BJ (cell line): ENCODE results near the gene KCNAB1. TPM values are rescaled to one million over a fixed set of nuclear protein-coding genes. Genes with fewer than 3 reads are reported as not detected.

Experiments used
- CTCF ChIA-PET: fragments of 350-600 bp; formaldehyde crosslinking; extraction: SDS; loops from one replicate; lab custom pipeline; 2021; ENCODE audit warnings: antibody characterized with exemption, inconsistent platforms; lab: Yijun Ruan, JAX
- POLR2A ChIA-PET: fragments of 300-600 bp; sonication (Branson Sonifier 250); formaldehyde crosslinking; extraction: SDS; loops from one replicate; lab custom pipeline; 2021; ENCODE audit warnings: antibody characterized with exemption; lab: Charles Lee
- DNase-seq: peaks from one replicate; pipeline ENCODE4 v3.0.0-alpha.2; 2011; ENCODE audit warnings: low read depth
- H3K27me3 ChIP-seq: 2 replicates; pipeline ENCODE4 v1.6.0; 2011; ENCODE audit warnings: low read length; ENCODE audit not compliant: control insufficient read depth, insufficient read depth
- H3K36me3 ChIP-seq: 2 replicates; pipeline ENCODE4 v1.5.1; 2011; ENCODE audit warnings: low read length; ENCODE audit not compliant: control insufficient read depth, insufficient read depth
- H3K4me3 ChIP-seq: 2 replicates; pipeline ENCODE4 v1.5.1; 2011; ENCODE audit warnings: low read depth, mild to moderate bottlenecking, control low read depth, low read length
- CTCF ChIP-seq: IDR thresholded peaks from 2 replicates; pipeline ENCODE4 v1.5.1; 2011; ENCODE audit warnings: low read depth, mild to moderate bottlenecking, control low read depth, inconsistent platforms, low read length, moderate library complexity; ENCODE audit not compliant: insufficient read depth
- polyA plus RNA-seq: library from polyadenylated mRNA; depleted of rRNA; stranded (reverse); fragments of >200 nt; gene quantifications from 2 replicates; pipeline ENCODE4 v1.2.3, GENCODE V29; 2011

Gene KCNAB1
- polyA plus RNA-seq, 1 experiment, result not detected

GRCh38 chr3:156148345-156148945, 28.1 kb downstream of the KCNAB1 start:
- no peaks in the 10 kb centered on the region for H3K36me3 ChIP-seq
- ChIA-PET POLR2A (no interaction called here), CTCF (interaction anchor here (0.6 to 8.9 kb wide), 5 partner anchors 301 to 990 kb away, joined by 3 to 197 read pairs (median 3); no protein-coding TSS in a partner anchor)
- no peak for DNase-seq
- no peaks in the 10 kb centered on the region; the same call in 1 of the 2 replicates for H3K27me3 ChIP-seq
- H3K4me3 ChIP-seq, result no peak overlapping the region
- TF ChIP-seq CTCF, result no peak

- no peak overlapping the region for H3K4me3 ChIP-seq
- no peaks in the 10 kb centered on the region; the same call in 1 of the 2 replicates for H3K27me3 ChIP-seq
- ChIA-PET CTCF (interaction anchor here (0.7 to 8.9 kb wide), 10 partner anchors 10 to 1053 kb away, joined by 3 to 197 read pairs (median 4); no protein-coding TSS in a partner anchor), POLR2A (no interaction called here)
- no peaks in the 10 kb centered on the region for H3K36me3 ChIP-seq
- no peak for DNase-seq
- TF ChIP-seq CTCF, result no peak
Measured at GRCh38 chr3:156148946-156149381, 28.6 kb downstream of the KCNAB1 start.

DNA sequence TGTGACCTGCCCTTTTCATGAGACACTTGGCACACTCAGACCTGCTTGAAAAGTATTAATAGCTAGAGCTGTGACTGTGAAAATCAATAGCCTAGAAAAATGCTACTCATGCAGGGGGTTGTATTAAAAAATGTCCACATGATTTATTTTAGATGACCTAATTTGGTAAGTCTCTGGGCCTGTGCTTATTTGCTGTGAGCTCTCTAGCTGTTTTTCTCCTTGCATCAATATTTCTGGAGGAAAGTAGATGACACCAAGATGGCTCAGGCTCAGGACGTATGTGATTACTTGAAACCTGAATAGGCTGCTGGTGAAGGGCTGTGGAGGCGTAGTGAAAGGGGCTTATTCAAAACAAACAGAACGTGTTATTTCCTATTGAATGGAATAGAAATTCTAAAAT, 29.5 kb downstream of the KCNAB1 start:
- H3K4me3 ChIP-seq, result no peak overlapping the region
- ChIA-PET POLR2A (no interaction called here), CTCF (interaction anchor here (0.9 to 8.9 kb wide), 14 partner anchors 10 to 1052 kb away, joined by 3 to 197 read pairs (median 5); no protein-coding TSS in a partner anchor)
- DNase-seq, result no peak
- H3K36me3 ChIP-seq, result no peaks in the 10 kb centered on the region
- H3K27me3 ChIP-seq, result no peaks in the 10 kb centered on the region
- no peak for TF ChIP-seq CTCF

- CTCF ChIA-PET, result interaction anchor here (0.7 to 8.9 kb wide), 21 partner anchors 9 to 1023 kb away, joined by 3 to 197 read pairs (median 5); no protein-coding TSS in a partner anchor
- Histone ChIP-seq H3K36me3 (no peaks in the 10 kb centered on the region), H3K27me3 (no peaks in the 10 kb centered on the region), H3K4me3 (no peak overlapping the region)
- peak; percentile 86 for TF ChIP-seq CTCF
- POLR2A ChIA-PET, result no interaction called here
- DNase-seq, result no peak
Measured at GRCh38 chr3:156150434-156151066, 30.2 kb downstream of the KCNAB1 start.

DNA sequence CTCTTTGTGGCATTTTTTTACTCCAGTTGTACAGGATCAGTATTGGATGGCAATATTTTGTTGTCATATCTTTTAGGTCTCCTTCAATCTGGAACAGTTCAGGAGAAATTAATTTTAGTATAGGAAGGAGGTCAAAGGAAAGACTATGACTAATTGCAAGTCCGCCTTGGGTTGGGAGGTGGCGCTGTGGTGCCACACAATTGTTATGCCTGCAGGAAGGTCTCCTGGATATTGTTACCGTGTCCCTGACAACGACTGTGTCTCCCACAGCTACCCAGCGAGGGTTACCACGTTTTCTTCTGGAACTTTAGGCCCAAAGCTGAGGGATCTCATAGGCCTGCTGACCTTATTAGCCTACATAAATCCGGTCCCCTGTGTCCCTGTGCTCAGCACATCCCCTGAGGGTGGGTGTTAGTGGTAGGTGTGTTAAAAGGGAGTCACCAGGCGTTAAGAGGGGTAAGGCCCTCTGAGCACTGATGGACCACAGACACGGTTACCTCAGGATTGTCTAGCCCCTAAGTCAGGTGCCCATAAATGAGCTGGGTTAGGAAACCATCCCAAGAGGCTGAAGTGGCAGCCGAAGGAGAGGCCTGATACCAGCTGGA, 31.5 kb downstream of the KCNAB1 start:
- no peaks in the 10 kb centered on the region for H3K36me3 ChIP-seq
- ChIA-PET CTCF (interaction anchor here (0.5 to 8.9 kb wide), 50 partner anchors 8 to 1032 kb away, joined by 3 to 197 read pairs (median 4); partner anchors contain the start of gene TIPARP), POLR2A (interaction anchor here (0.6 kb wide), 1 partner anchor 371 kb away, joined by 3 read pairs; no protein-coding TSS in a partner anchor)
- H3K27me3 ChIP-seq, result no peaks in the 10 kb centered on the region
- DNase-seq, result no peak
- peak; percentile 82 for TF ChIP-seq CTCF
- no peak overlapping the region for H3K4me3 ChIP-seq
